Glomerular visceral epithelial cell (primary cell): ENCODE data around the gene TOR4A.

Source experiments
- DNase-seq: peaks from one replicate; pipeline ENCODE4 v3.0.0-alpha.2; 2016; ENCODE audit errors: extremely low spot score

TOR4A gene

GRCh38 chr9:137271696-137272076 lies 5.8 kb upstream of the TOR4A start:
- no peak for DNase-seq

- no peak for DNase-seq
These were observed 5.1 kb upstream of the TOR4A start for GRCh38 chr9:137272241-137273094.

- DNase-seq, result no peak
These were observed 4.4 kb upstream of the TOR4A start for GRCh38 chr9:137273095-137273490.

GRCh38 chr9:137273611-137274320 lies 3.8 kb upstream of the TOR4A start:
- no peak for DNase-seq

- DNase-seq, result no peak
These were observed 2.3 kb upstream of the TOR4A start for GRCh38 chr9:137275203-137275587.

- no peak for DNase-seq
These were observed 1.7 kb upstream of the TOR4A start for GRCh38 chr9:137275588-137276472.

GRCh38 chr9:137276473-137277328 lies 825 bp upstream of the TOR4A start:
- DNase-seq, result peak; percentile 52

- DNase-seq, result peak; percentile 35
These were observed 655 bp downstream of the TOR4A start for GRCh38 chr9:137278061-137278701.

- DNase-seq, result no peak
These were observed 1.5 kb downstream of the TOR4A start for GRCh38 chr9:137278721-137279711.

GRCh38 chr9:137279741-137280473 lies 2.4 kb downstream of the TOR4A start:
- DNase-seq, result no peak

GRCh38 chr9:137280474-137281344 lies 3.2 kb downstream of the TOR4A start:
- DNase-seq, result no peak

- DNase-seq, result no peak
These were observed 4.0 kb downstream of the TOR4A start for GRCh38 chr9:137281345-137282116.

GRCh38 chr9:137286975-137287383 lies 9.5 kb downstream of the TOR4A start:
- peak; percentile 65 for DNase-seq

GRCh38 chr9:137293094-137293481 lies 15.6 kb downstream of the TOR4A start:
- no peak for DNase-seq

- DNase-seq, result no peak
These were observed 16.1 kb downstream of the TOR4A start for GRCh38 chr9:137293482-137294090.

- DNase-seq, result peak; percentile 29
These were observed 16.7 kb downstream of the TOR4A start for GRCh38 chr9:137294091-137294680.
